Ascending aorta (tissue), 2 donors: ENCODE measurements around the gene FBXO24. TPM values are rescaled to one million over a fixed set of nuclear protein-coding genes. Genes with fewer than 3 reads are reported as not detected.

Source experiments
- DNase-seq, 2 donors: peaks; one replicate each; pipeline ENCODE4 v3.0.0-alpha.2; 2019; ENCODE audit warnings: low spot score in 2 of 2
- H3K27ac ChIP-seq, 2 donors: fragments of 200-600 bp; sonication (generic); one replicate each; pipeline ENCODE4 v1.5.1; 2016 to 2017; ENCODE audit warnings: mild to moderate bottlenecking in 1 of 2
- H3K27me3 ChIP-seq: fragments of 200-600 bp; sonication (generic); one replicate; pipeline ENCODE4 v1.5.1; 2017
- H3K36me3 ChIP-seq, 2 donors: fragments of 200-600 bp; sonication (generic); one replicate each; pipeline ENCODE4 v1.5.1; 2016
- H3K4me1 ChIP-seq, 2 donors: fragments of 200-600 bp; sonication (generic); one replicate each; pipeline ENCODE4 v1.5.1; 2016 to 2017; ENCODE audit warnings: mild to moderate bottlenecking in 1 of 2
- H3K4me3 ChIP-seq, 2 donors: fragments of 200-600 bp; sonication (generic); one replicate each; pipeline ENCODE4 v1.5.1; 2016 to 2017; ENCODE audit warnings: mild to moderate bottlenecking in 1 of 2
- H3K9me3 ChIP-seq, 2 donors: fragments of 200-600 bp; sonication (generic); one replicate each; pipeline ENCODE4 v1.5.1; 2016
- intact Hi-C: fragments of 100-400 bp; cut with DNase I; formaldehyde crosslinking; loops from one replicate; pipeline ENCODE4 v1.15.1; 2023
- total RNA-seq: library from RNA; depleted of rRNA; stranded (reverse); fragments of >200 nt; gene quantifications from one replicate; pipeline ENCODE4 v1.1.0, GENCODE V29; 2016
- TF ChIP-seq, protein P1 (sequence below), 3 experiments: fragments of 200-600 bp in 2 of 3; fragments of 450-650 bp in 1 of 3; sonication (generic) in 2 of 3; IDR thresholded peaks; one replicate each; pipeline ENCODE4 v1.5.1; 2016 to 2019; ENCODE audit warnings: antibody characterized with exemption in 3 of 3, mild to moderate bottlenecking in 1 of 3, moderate library complexity in 1 of 3

FBXO24 gene
- total RNA-seq, 1 donor from 2014 or later: not detected

DNA sequence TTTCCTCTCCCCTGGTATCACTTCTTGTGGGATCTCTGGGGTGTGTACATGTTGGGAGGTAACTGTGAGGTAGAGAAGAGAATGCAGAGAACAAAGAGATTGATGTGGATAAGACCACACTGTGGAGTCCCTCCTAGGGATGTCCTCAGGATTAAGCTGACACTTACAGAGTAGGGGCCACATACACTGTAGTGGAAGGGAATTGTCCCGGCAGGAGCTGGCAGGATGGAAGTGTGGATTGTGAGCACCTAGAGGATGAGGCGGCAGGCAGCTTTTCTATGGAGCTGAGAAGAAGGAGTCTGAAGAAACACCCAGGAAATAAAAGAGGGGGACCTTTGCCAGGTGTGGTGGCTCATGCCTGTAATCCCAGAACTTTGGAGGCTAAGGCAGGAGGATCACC lies 33.6 kb upstream of the FBXO24 start:
- H3K4me1 ChIP-seq: peaks cover 9 to 11% of the 10 kb centered on the region in 2 donors
- H3K4me3 ChIP-seq: no peak overlapping the region
- H3K27ac ChIP-seq: no peak overlapping the region
- TF ChIP-seq, protein P1, sequence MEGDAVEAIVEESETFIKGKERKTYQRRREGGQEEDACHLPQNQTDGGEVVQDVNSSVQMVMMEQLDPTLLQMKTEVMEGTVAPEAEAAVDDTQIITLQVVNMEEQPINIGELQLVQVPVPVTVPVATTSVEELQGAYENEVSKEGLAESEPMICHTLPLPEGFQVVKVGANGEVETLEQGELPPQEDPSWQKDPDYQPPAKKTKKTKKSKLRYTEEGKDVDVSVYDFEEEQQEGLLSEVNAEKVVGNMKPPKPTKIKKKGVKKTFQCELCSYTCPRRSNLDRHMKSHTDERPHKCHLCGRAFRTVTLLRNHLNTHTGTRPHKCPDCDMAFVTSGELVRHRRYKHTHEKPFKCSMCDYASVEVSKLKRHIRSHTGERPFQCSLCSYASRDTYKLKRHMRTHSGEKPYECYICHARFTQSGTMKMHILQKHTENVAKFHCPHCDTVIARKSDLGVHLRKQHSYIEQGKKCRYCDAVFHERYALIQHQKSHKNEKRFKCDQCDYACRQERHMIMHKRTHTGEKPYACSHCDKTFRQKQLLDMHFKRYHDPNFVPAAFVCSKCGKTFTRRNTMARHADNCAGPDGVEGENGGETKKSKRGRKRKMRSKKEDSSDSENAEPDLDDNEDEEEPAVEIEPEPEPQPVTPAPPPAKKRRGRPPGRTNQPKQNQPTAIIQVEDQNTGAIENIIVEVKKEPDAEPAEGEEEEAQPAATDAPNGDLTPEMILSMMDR (IDR thresholded peaks at IDR 0.05): no peak
- H3K9me3 ChIP-seq: no peaks in the 10 kb centered on the region
- peaks cover 43 to 65% of the 10 kb centered on the region in 2 donors for H3K36me3 ChIP-seq
- DNase-seq: no peak
- H3K27me3 ChIP-seq: no peaks in the 10 kb centered on the region
- intact Hi-C loops: no loop called here

DNA sequence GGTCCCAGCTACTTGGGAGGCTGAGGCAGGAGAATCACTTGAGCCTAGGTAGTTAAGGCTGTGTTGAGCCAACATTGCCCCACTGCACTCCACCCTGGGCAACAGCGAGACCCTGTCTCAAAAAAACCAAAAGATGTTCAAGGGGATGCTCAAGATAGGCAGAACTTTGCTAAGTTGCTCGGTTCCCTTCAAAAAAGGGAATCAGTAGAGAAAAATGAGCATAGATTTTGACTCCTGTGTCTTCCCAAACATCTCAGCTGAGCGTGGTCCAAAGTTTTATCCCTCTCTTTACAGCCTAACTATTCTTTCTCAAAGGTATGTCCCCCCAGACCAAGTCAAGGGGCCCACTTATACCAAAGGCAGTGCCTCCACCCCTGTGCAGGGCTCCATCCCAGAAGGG lies 33.1 kb upstream of the FBXO24 start:
- H3K9me3 ChIP-seq: no peaks in the 10 kb centered on the region
- intact Hi-C loops: no loop called here
- peaks cover 4 to 7% of the 10 kb centered on the region in 2 donors for H3K4me1 ChIP-seq
- no peak overlapping the region for H3K27ac ChIP-seq
- TF ChIP-seq, protein P1 (IDR thresholded peaks at IDR 0.05): no peak
- peaks cover 43 to 65% of the 10 kb centered on the region in 2 donors for H3K36me3 ChIP-seq
- DNase-seq: no peak
- no peak overlapping the region for H3K4me3 ChIP-seq
- no peaks in the 10 kb centered on the region for H3K27me3 ChIP-seq

DNA sequence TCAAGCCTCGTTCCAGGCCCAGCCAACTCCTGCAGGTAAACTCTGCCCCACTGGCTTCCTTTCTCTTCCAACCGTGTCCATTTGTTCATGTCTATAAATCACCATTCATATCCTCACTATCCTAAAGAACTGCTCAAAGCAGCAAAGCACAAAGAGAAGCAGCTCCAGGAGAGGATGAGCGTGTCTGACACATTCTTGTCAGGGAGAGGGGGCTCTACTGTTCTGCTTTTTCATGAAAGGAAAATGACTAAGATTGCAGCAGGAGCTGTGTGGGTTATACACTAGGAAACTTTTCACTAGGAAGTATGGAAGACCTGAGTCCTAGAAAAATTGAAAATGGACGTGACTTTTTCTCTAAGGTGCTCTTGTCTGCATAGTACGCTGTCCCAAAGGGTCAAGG lies 30.4 kb upstream of the FBXO24 start:
- no peaks in the 10 kb centered on the region for H3K9me3 ChIP-seq
- intact Hi-C loops: no loop called here
- no peak for DNase-seq
- H3K4me1 ChIP-seq: no peaks in the 10 kb centered on the region
- no peak overlapping the region for H3K27ac ChIP-seq
- H3K27me3 ChIP-seq: no peaks in the 10 kb centered on the region
- H3K36me3 ChIP-seq: peaks cover 46 to 53% of the 10 kb centered on the region in 2 donors
- TF ChIP-seq, protein P1 (IDR thresholded peaks at IDR 0.05): no peak
- H3K4me3 ChIP-seq: no peak overlapping the region

DNA sequence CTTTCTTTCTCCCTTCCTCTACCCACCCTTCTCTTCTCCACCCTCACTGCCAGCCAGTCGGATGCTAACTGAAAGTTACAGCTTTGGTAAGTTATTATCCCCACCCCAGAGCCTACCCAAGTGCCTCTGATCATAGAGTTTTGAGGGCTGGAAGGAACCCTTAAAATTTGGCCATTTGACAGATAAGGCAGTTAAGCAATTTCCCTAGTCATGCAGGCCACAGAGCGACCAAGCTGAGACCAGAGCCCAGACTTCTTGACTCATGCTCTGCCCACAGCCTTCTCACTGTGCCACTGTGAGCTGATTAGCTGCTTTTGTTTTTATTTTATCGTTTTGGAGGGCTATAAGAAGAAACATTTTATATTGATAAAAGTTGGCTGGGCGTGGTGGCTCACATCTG lies 29.6 kb upstream of the FBXO24 start:
- intact Hi-C loops: no loop called here
- TF ChIP-seq, protein P1 (IDR thresholded peaks at IDR 0.05): no peak
- H3K36me3 ChIP-seq: peaks cover 46 to 49% of the 10 kb centered on the region in 2 donors

DNA sequence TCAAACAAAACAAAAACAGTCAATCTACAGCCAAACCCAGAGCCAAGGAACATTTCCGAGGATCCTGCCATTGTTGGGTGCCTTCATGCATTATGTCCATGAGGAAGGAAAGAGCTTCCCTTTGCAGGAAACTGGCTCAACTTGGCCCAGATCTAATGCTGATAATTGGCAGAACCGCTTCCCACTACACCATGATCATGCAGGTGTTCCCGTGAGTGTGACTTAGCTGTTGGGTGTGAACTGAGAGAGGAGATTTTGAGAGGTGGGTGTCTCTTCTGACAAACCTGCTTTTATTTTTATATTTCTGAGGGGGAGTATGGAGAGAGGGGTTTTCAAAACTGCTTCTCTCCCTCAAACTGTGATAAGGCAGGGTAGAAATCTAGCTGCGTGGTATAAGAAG lies 27.0 kb upstream of the FBXO24 start:
- no peak overlapping the region for H3K27ac ChIP-seq
- DNase-seq: no peak
- H3K4me3 ChIP-seq: no peak overlapping the region
- TF ChIP-seq, protein P1 (IDR thresholded peaks at IDR 0.05): no peak
- no peaks in the 10 kb centered on the region for H3K4me1 ChIP-seq
- peaks cover 35 to 40% of the 10 kb centered on the region in 2 donors for H3K36me3 ChIP-seq
- H3K9me3 ChIP-seq: no peaks in the 10 kb centered on the region
- no peaks in the 10 kb centered on the region for H3K27me3 ChIP-seq
- intact Hi-C loops: loop anchor here (2.0 kb wide), 2 partner anchors 20 to 90 kb away; partner anchors contain the start of gene AGFG2

More for the DNA sequence above, 29.6 kb upstream of the FBXO24 start:
- DNase-seq: no peak
- H3K4me1 ChIP-seq: no peaks in the 10 kb centered on the region
- no peaks in the 10 kb centered on the region for H3K9me3 ChIP-seq
- no peak overlapping the region for H3K27ac ChIP-seq
- no peak overlapping the region for H3K4me3 ChIP-seq
- no peaks in the 10 kb centered on the region for H3K27me3 ChIP-seq
